Measurements from ENCODE around the gene AP5Z1.

Gene AP5Z1

DNA sequence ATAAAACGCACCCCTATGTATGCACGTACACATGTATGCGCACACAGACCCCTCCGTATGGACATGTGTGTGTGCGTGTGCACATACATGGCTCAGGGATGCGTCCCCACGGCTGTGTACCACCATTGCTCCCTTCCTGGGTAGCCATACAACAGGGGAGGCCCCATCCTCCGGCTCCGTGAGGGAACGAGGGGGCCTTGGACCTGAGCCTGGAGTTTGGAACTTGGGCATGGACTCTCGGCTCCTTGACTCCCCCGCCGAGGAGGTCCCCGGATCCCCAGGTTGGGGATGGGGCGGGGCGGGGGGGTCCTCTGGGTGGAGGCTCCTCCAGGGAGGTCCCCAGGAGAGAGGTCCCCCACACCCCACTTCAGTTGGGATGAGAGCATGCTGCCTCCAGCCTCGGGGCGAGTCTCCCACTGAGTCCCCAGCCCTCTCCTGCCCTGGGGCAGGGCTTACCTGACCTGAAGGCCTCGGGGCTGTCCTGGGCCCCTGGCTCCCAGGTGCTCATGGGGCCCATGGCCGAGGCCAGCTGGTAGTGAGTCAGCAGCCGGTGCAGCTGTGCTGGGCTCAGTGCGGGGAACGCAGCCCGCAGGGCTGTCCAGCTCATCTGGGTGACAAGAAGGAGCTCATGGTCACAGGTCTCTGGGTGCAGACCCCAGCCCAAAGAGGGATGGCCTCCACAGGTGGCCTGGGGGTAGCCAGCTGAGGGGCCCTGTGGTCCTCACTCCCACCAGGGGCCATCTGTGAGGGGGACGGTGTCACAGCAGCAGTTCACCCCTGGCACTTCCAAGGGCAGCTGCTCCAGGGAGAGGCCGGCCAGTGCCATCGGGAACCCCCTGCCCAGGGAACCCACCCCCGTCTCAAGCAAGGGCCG lies 29.9 kb downstream of the AP5Z1 start:
- DNase-seq (ENCODE audit: low spot score) (no peak), ATAC-seq (ENCODE audit: low read depth) (no peak)
- Histone ChIP-seq H3K4me3 (ENCODE audit: severe bottlenecking) (no peak overlapping the region), H3K27me3 (ENCODE audit: insufficient read depth, poor library complexity, severe bottlenecking) (peaks cover 13% of the 10 kb centered on the region), H3K36me3 (ENCODE audit: low read depth) (no peaks in the 10 kb centered on the region), H3K27ac (ENCODE audit: poor library complexity, severe bottlenecking) (no peak overlapping the region), H3K9me3 (ENCODE audit: severe bottlenecking) (no peaks in the 10 kb centered on the region), H3K4me1 (ENCODE audit: insufficient read depth, poor library complexity, severe bottlenecking) (no peaks in the 10 kb centered on the region)
- TF ChIP-seq, protein P1, sequence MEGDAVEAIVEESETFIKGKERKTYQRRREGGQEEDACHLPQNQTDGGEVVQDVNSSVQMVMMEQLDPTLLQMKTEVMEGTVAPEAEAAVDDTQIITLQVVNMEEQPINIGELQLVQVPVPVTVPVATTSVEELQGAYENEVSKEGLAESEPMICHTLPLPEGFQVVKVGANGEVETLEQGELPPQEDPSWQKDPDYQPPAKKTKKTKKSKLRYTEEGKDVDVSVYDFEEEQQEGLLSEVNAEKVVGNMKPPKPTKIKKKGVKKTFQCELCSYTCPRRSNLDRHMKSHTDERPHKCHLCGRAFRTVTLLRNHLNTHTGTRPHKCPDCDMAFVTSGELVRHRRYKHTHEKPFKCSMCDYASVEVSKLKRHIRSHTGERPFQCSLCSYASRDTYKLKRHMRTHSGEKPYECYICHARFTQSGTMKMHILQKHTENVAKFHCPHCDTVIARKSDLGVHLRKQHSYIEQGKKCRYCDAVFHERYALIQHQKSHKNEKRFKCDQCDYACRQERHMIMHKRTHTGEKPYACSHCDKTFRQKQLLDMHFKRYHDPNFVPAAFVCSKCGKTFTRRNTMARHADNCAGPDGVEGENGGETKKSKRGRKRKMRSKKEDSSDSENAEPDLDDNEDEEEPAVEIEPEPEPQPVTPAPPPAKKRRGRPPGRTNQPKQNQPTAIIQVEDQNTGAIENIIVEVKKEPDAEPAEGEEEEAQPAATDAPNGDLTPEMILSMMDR (IDR thresholded peaks at IDR 0.05; ENCODE audit: poor library complexity, severe bottlenecking) = no peak

GRCh38 chr7:4805984-4806300 lies 30.5 kb downstream of the AP5Z1 start:
- no peaks in the 10 kb centered on the region for H3K36me3 ChIP-seq (ENCODE audit: low read depth)
- peaks cover 13% of the 10 kb centered on the region for H3K27me3 ChIP-seq (ENCODE audit: insufficient read depth, poor library complexity, severe bottlenecking)
- ATAC-seq (ENCODE audit: low read depth) (no peak), DNase-seq (ENCODE audit: low spot score) (no peak)
- no peaks in the 10 kb centered on the region for H3K4me1 ChIP-seq (ENCODE audit: insufficient read depth, poor library complexity, severe bottlenecking)
- H3K9me3 ChIP-seq (ENCODE audit: severe bottlenecking) = no peaks in the 10 kb centered on the region
- no peak overlapping the region for H3K4me3 ChIP-seq (ENCODE audit: severe bottlenecking)
- TF ChIP-seq, protein P1 (IDR thresholded peaks at IDR 0.05; ENCODE audit: poor library complexity, severe bottlenecking) = no peak
- H3K27ac ChIP-seq (ENCODE audit: poor library complexity, severe bottlenecking) = no peak overlapping the region

GRCh38 chr7:4806983-4807597 lies 31.7 kb downstream of the AP5Z1 start:
- no peak for DNase-seq (ENCODE audit: low spot score)
- Histone ChIP-seq H3K4me3 (ENCODE audit: severe bottlenecking) (no peak overlapping the region), H3K27me3 (ENCODE audit: insufficient read depth, poor library complexity, severe bottlenecking) (peaks cover 13% of the 10 kb centered on the region), H3K4me1 (ENCODE audit: insufficient read depth, poor library complexity, severe bottlenecking) (no peaks in the 10 kb centered on the region), H3K36me3 (ENCODE audit: low read depth) (no peaks in the 10 kb centered on the region), H3K9me3 (ENCODE audit: severe bottlenecking) (no peaks in the 10 kb centered on the region), H3K27ac (ENCODE audit: poor library complexity, severe bottlenecking) (no peak overlapping the region)
- TF ChIP-seq, protein P1 (IDR thresholded peaks at IDR 0.05; ENCODE audit: poor library complexity, severe bottlenecking) = no peak
- 0 out of 3 replicates have a peak, but pooled peaks have one; percentile 9 for ATAC-seq (ENCODE audit: low read depth)

DNA sequence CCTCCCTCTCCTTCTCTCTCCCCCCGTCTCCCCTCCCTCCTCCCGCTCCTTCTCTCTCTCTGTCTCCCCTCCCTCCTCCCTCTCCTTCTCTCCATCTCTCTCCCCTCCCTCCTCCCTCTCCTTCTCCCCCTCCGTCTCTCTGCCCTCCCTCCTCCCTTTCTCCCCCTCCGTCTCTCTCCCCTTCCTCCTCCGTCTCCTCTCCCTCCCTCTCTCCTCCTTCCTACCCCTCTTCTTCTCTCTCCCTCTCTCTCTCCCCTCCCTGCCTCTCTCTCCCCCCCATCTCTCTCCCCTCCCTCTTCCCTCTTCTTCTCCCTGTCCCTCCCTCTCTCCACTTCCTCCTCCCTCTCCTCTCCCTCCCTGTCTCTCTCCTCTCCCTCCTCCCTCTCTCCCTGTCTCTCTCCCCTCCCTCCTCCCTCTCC lies 32.2 kb downstream of the AP5Z1 start:
- TF ChIP-seq, protein P1 (IDR thresholded peaks at IDR 0.05; ENCODE audit: poor library complexity, severe bottlenecking) = no peak
- Histone ChIP-seq H3K36me3 (ENCODE audit: low read depth) (no peaks in the 10 kb centered on the region), H3K4me1 (ENCODE audit: insufficient read depth, poor library complexity, severe bottlenecking) (no peaks in the 10 kb centered on the region), H3K9me3 (ENCODE audit: severe bottlenecking) (no peaks in the 10 kb centered on the region), H3K27ac (ENCODE audit: poor library complexity, severe bottlenecking) (no peak overlapping the region), H3K27me3 (ENCODE audit: insufficient read depth, poor library complexity, severe bottlenecking) (peaks cover 13% of the 10 kb centered on the region), H3K4me3 (ENCODE audit: severe bottlenecking) (no peak overlapping the region)
- ATAC-seq (ENCODE audit: low read depth) (no peak), DNase-seq (ENCODE audit: low spot score) (no peak)

DNA sequence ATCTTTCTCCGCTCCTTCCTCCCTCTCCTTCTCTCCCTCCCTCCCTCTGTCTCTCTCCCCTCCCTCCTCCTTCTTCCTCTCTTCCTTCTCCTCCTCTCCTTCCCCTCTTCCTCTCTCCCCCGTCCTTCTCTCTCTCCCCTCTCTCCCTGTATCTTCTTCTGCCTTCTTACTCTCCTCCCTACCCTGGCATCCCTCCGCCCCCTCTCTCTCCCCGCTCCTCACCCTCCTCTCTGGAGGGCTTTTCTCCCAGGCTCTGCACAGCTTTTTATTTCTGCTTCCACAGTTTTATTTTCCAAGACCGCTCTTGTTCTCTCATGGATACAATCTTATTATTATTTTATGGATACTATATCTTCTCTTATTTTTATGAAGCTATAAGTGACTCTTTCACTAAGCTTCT lies 32.6 kb downstream of the AP5Z1 start:
- no peaks in the 10 kb centered on the region for H3K36me3 ChIP-seq (ENCODE audit: low read depth)
- H3K4me1 ChIP-seq (ENCODE audit: insufficient read depth, poor library complexity, severe bottlenecking) = no peaks in the 10 kb centered on the region
- peaks cover 13% of the 10 kb centered on the region for H3K27me3 ChIP-seq (ENCODE audit: insufficient read depth, poor library complexity, severe bottlenecking)
- TF ChIP-seq, protein P1 (IDR thresholded peaks at IDR 0.05; ENCODE audit: poor library complexity, severe bottlenecking) = no peak
- no peaks in the 10 kb centered on the region for H3K9me3 ChIP-seq (ENCODE audit: severe bottlenecking)
- ATAC-seq (ENCODE audit: low read depth) (no peak), DNase-seq (ENCODE audit: low spot score) (no peak)
- no peak overlapping the region for H3K4me3 ChIP-seq (ENCODE audit: severe bottlenecking)
- no peak overlapping the region for H3K27ac ChIP-seq (ENCODE audit: poor library complexity, severe bottlenecking)

Measured in RWPE2 (cell line).